Dedifferentiated amniotic fluid mesenchymal stem cell (primary cell): Measurements from ENCODE around the gene OR4D1.

Experiments used
- DNase-seq: peaks from one replicate; pipeline ENCODE4 v3.0.0-alpha.2; 2016; ENCODE audit errors: extremely low spot score

Gene OR4D1

GRCh38 chr17:58193641-58194255 lies 45.6 kb downstream of the OR4D1 start:
- no peak for DNase-seq

DNA sequence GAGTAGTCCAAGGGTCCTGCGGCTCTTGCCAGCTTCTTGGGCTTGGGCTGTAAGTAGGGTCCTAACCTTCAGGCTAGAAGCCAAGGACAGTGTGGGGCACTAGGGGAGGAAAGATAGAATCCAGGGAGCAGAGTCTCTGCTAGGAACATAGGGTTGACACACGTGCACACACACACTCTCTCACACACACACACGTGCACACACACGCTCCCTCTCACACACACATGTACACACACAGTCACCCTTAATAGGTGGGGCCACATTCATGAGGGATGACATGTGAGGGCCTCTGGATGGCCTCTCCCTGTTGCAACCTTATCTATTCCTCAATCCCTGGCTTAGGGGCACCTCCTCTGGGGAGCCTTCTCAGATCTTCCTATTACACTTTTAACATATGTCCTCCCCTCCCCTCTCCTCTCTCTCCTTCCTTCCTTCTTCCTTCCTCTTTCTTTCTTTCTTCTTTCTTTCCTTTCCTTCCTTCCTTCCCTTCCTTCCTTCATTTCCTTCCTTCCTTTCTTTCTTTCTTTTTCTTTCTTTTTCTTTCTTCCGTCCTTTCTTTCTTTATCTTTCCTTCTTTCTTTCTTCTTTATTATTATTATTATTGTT lies 47.4 kb downstream of the OR4D1 start:
- DNase-seq = no peak

DNA sequence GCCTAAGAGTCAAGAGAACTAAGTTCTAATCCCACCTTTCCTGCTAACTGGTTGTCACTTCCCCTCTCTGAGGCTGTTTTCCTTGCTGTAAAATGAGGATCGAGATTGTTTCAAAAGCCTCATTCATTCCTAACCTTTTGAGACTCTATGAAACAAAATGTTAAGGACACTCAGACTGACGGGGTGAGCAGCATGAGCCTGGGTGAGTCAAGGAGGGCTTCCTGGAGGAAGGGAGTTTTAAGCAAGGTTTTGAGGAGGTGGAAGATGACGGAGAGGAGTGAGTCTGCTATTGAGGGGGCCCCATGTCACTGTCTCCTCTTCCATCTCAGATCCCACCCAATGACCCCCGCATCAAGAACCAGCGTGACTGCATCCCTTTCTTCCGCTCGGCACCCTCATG lies 48.4 kb downstream of the OR4D1 start:
- no peak for DNase-seq

DNA sequence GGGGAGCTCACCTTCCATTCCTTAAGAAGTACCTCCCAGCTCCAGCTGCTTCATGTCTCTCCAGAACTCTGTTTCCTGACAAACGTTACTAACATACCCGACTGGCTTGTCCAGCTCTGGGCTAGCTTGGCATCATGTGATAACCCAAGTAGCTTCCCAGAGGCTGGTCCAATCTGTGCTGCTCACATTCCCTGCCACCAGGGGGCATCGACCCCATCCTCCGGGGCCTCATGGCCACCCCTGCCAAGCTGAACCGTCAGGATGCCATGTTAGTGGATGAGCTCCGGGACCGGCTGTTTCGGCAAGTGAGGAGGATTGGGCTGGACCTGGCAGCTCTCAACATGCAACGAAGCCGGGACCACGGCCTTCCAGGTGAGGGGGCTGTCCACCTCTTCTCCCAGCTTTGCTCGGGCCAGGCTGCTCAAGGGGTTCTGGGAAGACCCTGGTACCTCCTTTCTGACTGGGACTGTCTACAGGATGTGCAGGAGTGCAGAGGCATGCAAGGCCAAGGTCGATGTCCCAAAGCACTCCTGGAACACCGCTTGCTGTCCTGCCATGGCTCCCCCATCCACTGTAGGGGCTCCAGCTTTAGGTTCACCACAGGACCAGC lies 51.9 kb downstream of the OR4D1 start:
- DNase-seq = no peak

GRCh38 chr17:58202859-58203258 lies 54.7 kb downstream of the OR4D1 start:
- DNase-seq = no peak

DNA sequence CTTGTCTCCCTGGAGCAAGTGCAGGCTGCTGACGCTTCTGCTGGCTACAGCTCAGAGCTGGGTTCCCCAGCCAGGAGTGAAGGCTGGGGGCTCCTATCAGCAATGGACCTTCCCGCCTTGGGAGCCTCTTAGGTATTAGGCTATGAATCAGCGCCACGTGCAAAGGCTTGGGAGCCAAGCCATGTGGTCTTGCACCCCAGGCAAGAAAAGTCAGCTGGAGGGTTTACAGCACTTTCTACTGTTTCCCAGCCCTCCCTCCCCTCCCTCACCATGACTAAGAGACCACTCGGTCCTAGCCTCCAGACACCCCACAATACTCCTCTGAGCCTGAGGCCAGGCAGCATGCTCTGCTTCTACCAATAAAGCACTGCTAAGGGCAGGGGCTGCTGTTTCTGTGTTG lies 56.6 kb downstream of the OR4D1 start:
- DNase-seq = no peak

GRCh38 chr17:58205936-58206335 lies 57.8 kb downstream of the OR4D1 start:
- DNase-seq = no peak

DNA sequence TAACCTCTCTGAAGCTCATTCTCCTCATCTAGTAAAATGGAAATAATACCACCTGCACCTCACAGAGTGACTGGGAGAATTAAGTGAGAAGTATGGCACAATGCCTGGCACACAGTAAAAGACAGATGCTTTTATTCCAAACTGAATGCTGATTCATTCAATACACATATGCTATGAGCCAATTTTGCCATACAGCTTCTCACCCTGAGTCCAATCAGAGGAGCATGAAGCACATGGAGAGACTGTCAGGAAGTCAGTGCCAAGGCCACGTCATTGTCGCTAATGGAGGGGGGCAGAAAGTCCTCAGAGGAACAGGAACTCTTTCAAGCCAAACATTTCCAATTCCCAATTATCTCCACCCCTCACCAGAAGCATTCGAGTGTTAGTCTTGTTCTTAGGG lies 59.3 kb downstream of the OR4D1 start:
- no peak for DNase-seq

- DNase-seq = no peak
Measured at GRCh38 chr17:58208344-58208743, 60.2 kb downstream of the OR4D1 start.
